ENCODE measurements around the gene DHX15. TPM values are rescaled to one million over a fixed set of nuclear protein-coding genes. Genes with fewer than 3 reads are reported as not detected.

The DHX15 gene
- total RNA-seq, 6 experiments from 2014 or later = 98.9 to 117 (median 110) TPM

GRCh38 chr4:24574236-24574635 is 10.1 kb downstream of the DHX15 start:
- H3K4me3 Mint-ChIP-seq = no peak overlapping the region
- no peak for DNase-seq
- H3K27ac Mint-ChIP-seq = no peak overlapping the region
- H3K4me1 Mint-ChIP-seq (ENCODE audit: low read depth) = peaks cover 44% of the 10 kb centered on the region
- peaks cover 58% of the 10 kb centered on the region for H3K36me3 Mint-ChIP-seq (ENCODE audit: low read depth)
- no peaks in the 10 kb centered on the region; the same call in 1 of the 2 replicates for H3K27me3 Mint-ChIP-seq (ENCODE audit: insufficient read depth)
- no peak for TF ChIP-seq CTCF (IDR thresholded peaks at IDR 0.05)
- H3K9me3 Mint-ChIP-seq = no peaks in the 10 kb centered on the region

GRCh38 chr4:24573582-24573981 is 10.8 kb downstream of the DHX15 start:
- H3K4me1 Mint-ChIP-seq (ENCODE audit: low read depth) = peaks cover 41% of the 10 kb centered on the region
- H3K27ac Mint-ChIP-seq = peak overlapping the region; percentile 15
- TF ChIP-seq CTCF (IDR thresholded peaks at IDR 0.05) = no peak
- H3K27me3 Mint-ChIP-seq (ENCODE audit: insufficient read depth) = no peaks in the 10 kb centered on the region; the same call in 1 of the 2 replicates
- H3K36me3 Mint-ChIP-seq (ENCODE audit: low read depth) = peaks cover 52% of the 10 kb centered on the region
- no peaks in the 10 kb centered on the region for H3K9me3 Mint-ChIP-seq
- no peak for DNase-seq
- H3K4me3 Mint-ChIP-seq = no peak overlapping the region

GRCh38 chr4:24570574-24571236 is 13.6 kb downstream of the DHX15 start:
- Mint-ChIP-seq H3K27me3 (ENCODE audit: insufficient read depth) (no peaks in the 10 kb centered on the region), H3K9me3 (no peaks in the 10 kb centered on the region), H3K27ac (no peak overlapping the region; the same call in 1 of the 2 replicates), H3K36me3 (ENCODE audit: low read depth) (peaks cover 45% of the 10 kb centered on the region), H3K4me3 (no peak overlapping the region), H3K4me1 (ENCODE audit: low read depth) (peaks cover 38% of the 10 kb centered on the region)
- no peak for DNase-seq
- TF ChIP-seq CTCF (IDR thresholded peaks at IDR 0.05) = no peak

GRCh38 chr4:24570172-24570571 is 14.2 kb downstream of the DHX15 start:
- Mint-ChIP-seq H3K27ac (no peak overlapping the region), H3K4me1 (ENCODE audit: low read depth) (peaks cover 43% of the 10 kb centered on the region), H3K27me3 (ENCODE audit: insufficient read depth) (no peaks in the 10 kb centered on the region), H3K9me3 (no peaks in the 10 kb centered on the region), H3K36me3 (ENCODE audit: low read depth) (peaks cover 40% of the 10 kb centered on the region), H3K4me3 (no peak overlapping the region)
- no peak for DNase-seq
- TF ChIP-seq CTCF (IDR thresholded peaks at IDR 0.05) = no peak

DNA sequence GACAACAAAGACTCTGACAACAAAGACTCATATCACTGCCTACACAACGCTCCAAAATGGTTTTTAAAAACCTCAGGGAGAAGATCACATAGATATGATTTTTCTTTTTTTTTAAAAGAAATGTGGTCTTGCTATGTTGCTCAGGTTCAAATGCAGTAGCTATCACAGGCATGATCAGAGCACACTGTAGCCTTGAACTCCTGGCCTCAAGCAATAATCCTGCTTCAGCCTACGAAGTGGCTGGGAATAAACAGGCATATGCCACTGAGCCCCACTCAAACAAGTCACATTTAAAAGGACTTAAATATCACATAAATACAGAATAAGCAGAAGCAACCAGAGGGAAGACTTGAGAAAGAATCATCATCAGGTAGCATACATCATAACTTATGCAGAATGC is 14.7 kb downstream of the DHX15 start:
- Mint-ChIP-seq H3K4me1 (ENCODE audit: low read depth) (peaks cover 48% of the 10 kb centered on the region), H3K27me3 (ENCODE audit: insufficient read depth) (no peaks in the 10 kb centered on the region), H3K36me3 (ENCODE audit: low read depth) (peaks cover 39% of the 10 kb centered on the region), H3K4me3 (no peak overlapping the region), H3K9me3 (no peaks in the 10 kb centered on the region), H3K27ac (peak overlapping the region; percentile 43; the same call in 1 of the 2 replicates)
- no peak for TF ChIP-seq CTCF (IDR thresholded peaks at IDR 0.05)
- no peak for DNase-seq

Data from HFFc6 (cell line).